Activated CD4-positive, alpha-beta T cell treated with anti-CD3 and anti-CD28 coated beads, Interleukin-2, amount 50 U/mL, for 4 hours (primary cell): ENCODE data around the gene TREM2.
"Not testable (repeated sequence)": the region's sequence is repeated elsewhere in the genome, so short reads cannot be mapped to it uniquely, and the experiment has no call there.

Experiments used
- DNase-seq, 2 experiments: peaks; one replicate each; pipeline ENCODE4 v3.0.0-alpha.2; 2020

Gene TREM2

GRCh38 chr6:41153992-41154625 lies 8.8 kb downstream of the TREM2 start, which contains the start of gene TREML1:
Gene TREML1 (minus strand): TSS chr6:41154347. CDS start chr6:41154288, 59 bp downstream.
- DNase-seq: no peak

- DNase-seq: no peak
Measured at GRCh38 chr6:41153451-41153850, 9.5 kb downstream of the TREM2 start.

GRCh38 chr6:41150671-41151070 lies 12.2 kb downstream of the TREM2 start:
- DNase-seq: no peak

- DNase-seq: no peak
Measured at GRCh38 chr6:41147917-41148316, 15.0 kb downstream of the TREM2 start.

GRCh38 chr6:41136911-41137310 lies 26.0 kb downstream of the TREM2 start:
- no peak for DNase-seq

- DNase-seq: no peak
Measured at GRCh38 chr6:41135062-41135832, 27.7 kb downstream of the TREM2 start.

- DNase-seq: no peak
Measured at GRCh38 chr6:41132254-41132653, 30.7 kb downstream of the TREM2 start.

GRCh38 chr6:41125282-41125681 lies 37.6 kb downstream of the TREM2 start:
- DNase-seq: no peak

GRCh38 chr6:41122918-41123317 lies 40.0 kb downstream of the TREM2 start:
- DNase-seq: no peak

GRCh38 chr6:41122373-41122772 lies 40.5 kb downstream of the TREM2 start:
- DNase-seq: no peak

GRCh38 chr6:41120058-41120457 lies 42.9 kb downstream of the TREM2 start:
- DNase-seq: no peak

- DNase-seq: no peak
Measured at GRCh38 chr6:41119508-41119907, 43.4 kb downstream of the TREM2 start.

GRCh38 chr6:41115027-41115426 lies 47.9 kb downstream of the TREM2 start:
- DNase-seq: not testable (repeated sequence)

- no peak for DNase-seq
Measured at GRCh38 chr6:41111017-41111416, 51.9 kb downstream of the TREM2 start.
